GM12878 (cell line): ENCODE data around the gene RBM7. TPM values are rescaled to one million over a fixed set of nuclear protein-coding genes. Genes with fewer than 3 reads are reported as not detected.

Experiments
- ATAC-seq: fragments of 200-7000 bp; cut with Tn5 transposase; 3 replicates; pipeline ENCODE4 v1.9.1; 2020; ENCODE audit warnings: mild to moderate bottlenecking, moderate library complexity
- BruUV-seq: library from RNA; stranded (reverse); fragments of 400-500 nt; replicated peaks from 2 replicates; lab custom pipeline; 2021; lab: Mats Ljungman, UMichigan
- CTCF ChIA-PET: fragments of 300-600 bp; sonication (Branson Sonifier 250); formaldehyde crosslinking; extraction: SDS; loops from one replicate; lab custom pipeline; 2021; ENCODE audit warnings: inconsistent platforms; lab: Yijun Ruan, JAX
- POLR2A ChIA-PET: fragments of 350-600 bp; formaldehyde crosslinking; extraction: SDS; loops from one replicate; lab custom pipeline; 2021; ENCODE audit warnings: inconsistent platforms; lab: Charles Lee
- RAD21 ChIA-PET: fragments of 300-600 bp; sonication (Branson Sonifier 250); formaldehyde crosslinking; loops from one replicate; lab custom pipeline; 2023; ENCODE audit warnings: antibody characterized with exemption; ENCODE audit not compliant: unreplicated experiment; lab: Charles Lee
- SMC1A ChIA-PET: fragments of 300-600 bp; sonication (Branson Sonifier 250); formaldehyde crosslinking; loops from one replicate; lab custom pipeline; 2023; ENCODE audit not compliant: unreplicated experiment, uncharacterized antibody; lab: Charles Lee
- DNase-seq: peaks from one replicate; pipeline ENCODE4 v3.0.0-alpha.2; 2011; ENCODE audit warnings: low read depth, low spot score
- FAIRE-seq: peaks from 3 replicates; lab custom pipeline; 2011; peaks lifted over from hg19 to GRCh38; lab: Jason Lieb, UNC
- H2AFZ ChIP-seq: 2 replicates; pipeline ENCODE4 v1.6.0; 2011; ENCODE audit warnings: low read depth, low read length, control low read depth; ENCODE audit not compliant: control insufficient read depth
- H3K27ac ChIP-seq: 2 replicates; pipeline ENCODE4 v1.5.1; 2011; ENCODE audit warnings: control low read depth; ENCODE audit not compliant: control insufficient read depth, insufficient read depth
- H3K27me3 ChIP-seq, 2 experiments: replicated peaks in 1 of 2; 2 replicates each; pipeline versions ENCODE4 v1.6.0 to v1.6.1; 2011; ENCODE audit warnings: low read length in 1 of 2; ENCODE audit not compliant: control insufficient read depth in 2 of 2, insufficient read depth in 2 of 2
- H3K36me3 ChIP-seq, 2 experiments: 2 replicates each; pipeline ENCODE4 v1.5.1; 2011; ENCODE audit warnings: low read length in 1 of 2; ENCODE audit not compliant: control insufficient read depth in 2 of 2, insufficient read depth in 2 of 2
- H3K4me1 ChIP-seq: 2 replicates; pipeline ENCODE4 v1.6.1; 2011; ENCODE audit warnings: mild to moderate bottlenecking, low read length, moderate library complexity, mixed read lengths; ENCODE audit not compliant: control insufficient read depth, insufficient read depth
- H3K4me2 ChIP-seq: 2 replicates; pipeline ENCODE4 v1.6.0; 2011; ENCODE audit warnings: control low read depth; ENCODE audit not compliant: control insufficient read depth, insufficient read depth
- H3K4me3 ChIP-seq: fragments of 200-600 bp; sonication (generic); 2 replicates; pipeline ENCODE4 v1.5.1; 2016
- H3K79me2 ChIP-seq: 2 replicates; pipeline ENCODE4 v1.6.0; 2011; ENCODE audit warnings: low read length; ENCODE audit not compliant: control insufficient read depth, insufficient read depth
- H3K9ac ChIP-seq: 2 replicates; pipeline ENCODE4 v1.8.0; 2011; ENCODE audit warnings: low read length, control low read depth, mixed read lengths; ENCODE audit not compliant: control insufficient read depth, insufficient read depth
- H3K9me3 ChIP-seq: replicated peaks from 3 replicates; pipeline ENCODE4 v1.5.1; 2011; ENCODE audit warnings: mild to moderate bottlenecking, low read length; ENCODE audit not compliant: control insufficient read depth, insufficient read depth
- H4K20me1 ChIP-seq: 2 replicates; pipeline ENCODE4 v1.6.0; 2011; ENCODE audit not compliant: control insufficient read depth, insufficient read depth
- BCL11A ChIP-seq: IDR thresholded peaks from 2 replicates; pipeline ENCODE4 v1.6.1; 2011; ENCODE audit warnings: low read depth, low read length
- BHLHE40 ChIP-seq, 2 experiments: fragments of 450-650 bp in 1 of 2; IDR thresholded peaks; 2 replicates each; pipeline ENCODE4 v1.6.1; 2011 to 2017; ENCODE audit warnings: low read depth in 2 of 2, borderline replicate concordance in 1 of 2, improper control_type of control experiment in 1 of 2, low read length in 1 of 2, mild to moderate bottlenecking in 1 of 2
- CHD1 ChIP-seq: IDR thresholded peaks from 2 replicates; pipeline ENCODE4 v1.6.1; 2012; ENCODE audit warnings: low read depth, low read length, improper control_type of control experiment
- CHD4 ChIP-seq: fragments of 200-600 bp; sonication (generic); IDR thresholded peaks from 2 replicates; pipeline ENCODE4 v1.6.1; 2016; ENCODE audit warnings: mild to moderate bottlenecking
- EGR1 ChIP-seq, 2 experiments: IDR thresholded peaks; 1 replicate in 1 of 2; 2 replicates in 1 of 2; pipeline ENCODE4 v1.6.1; 2011 to 2012; ENCODE audit warnings: low read depth in 2 of 2, low read length in 2 of 2, borderline replicate concordance in 1 of 2, mild to moderate bottlenecking in 1 of 2, moderate library complexity in 1 of 2
- ELK1 ChIP-seq: IDR thresholded peaks from 2 replicates; pipeline ENCODE4 v1.6.1; 2012; ENCODE audit warnings: low read depth, low read length, improper control_type of control experiment
- ESRRA ChIP-seq: IDR thresholded peaks from 2 replicates; pipeline ENCODE4 v1.6.1; 2012; ENCODE audit warnings: mild to moderate bottlenecking, low read length, improper control_type of control experiment
- MXI1 ChIP-seq: fragments of 150-350 bp; IDR thresholded peaks from 2 replicates; pipeline ENCODE4 v1.6.1; 2011; ENCODE audit warnings: low read depth, mild to moderate bottlenecking, inconsistent platforms, low read length, improper control_type of control experiment
- NFYB ChIP-seq: IDR thresholded peaks from 2 replicates; pipeline ENCODE4 v1.6.1; 2011; ENCODE audit warnings: low read depth, mild to moderate bottlenecking, low read length, improper control_type of control experiment, moderate library complexity; ENCODE audit not compliant: insufficient read depth
- PAX8 ChIP-seq: fragments of 450-650 bp; IDR thresholded peaks from 2 replicates; pipeline ENCODE4 v1.6.1; 2017; ENCODE audit warnings: mild to moderate bottlenecking, moderate library complexity
- PML ChIP-seq: IDR thresholded peaks from 2 replicates; pipeline ENCODE4 v1.6.1; 2012; ENCODE audit warnings: low read length, inconsistent platforms
- POLR2AphosphoS5 ChIP-seq: IDR thresholded peaks from 2 replicates; pipeline ENCODE4 v1.6.1; 2011; ENCODE audit warnings: mild to moderate bottlenecking, low read length, inconsistent platforms
- SUPT20H ChIP-seq: IDR thresholded peaks from 2 replicates; pipeline ENCODE4 v1.6.1; 2011; ENCODE audit warnings: low read depth, mild to moderate bottlenecking, low read length, moderate library complexity, borderline replicate concordance; ENCODE audit not compliant: control insufficient read depth
- TAF1 ChIP-seq: IDR thresholded peaks from 2 replicates; pipeline ENCODE4 v1.6.1; 2011; ENCODE audit warnings: mild to moderate bottlenecking, low read depth, low read length, borderline replicate concordance
- ZNF687 ChIP-seq: fragments of 450-650 bp; IDR thresholded peaks from 2 replicates; pipeline ENCODE4 v1.6.1; 2017; ENCODE audit warnings: mild to moderate bottlenecking, moderate library complexity
- WGBS: methylation state at CpG from one replicate; pipeline ENCODE4 v1.1.6; 2016; ENCODE audit warnings: low lambda C conversion rate; ENCODE audit not compliant: insufficient replicate concordance, insufficient coverage; ENCODE audit errors: missing lambda C conversion rate; 5-methylcytosine and 5-hydroxymethylcytosine counted together
- in situ Hi-C: fragments of 300-500 bp; cut with MboI; formaldehyde crosslinking; loops from 9 replicates; pipeline ENCODE4 v1.14.3; 2018; ENCODE audit warnings: mixed read lengths
- intact Hi-C: fragments of 100-400 bp; cut with micrococcal nuclease; formaldehyde crosslinking; loops from one replicate; pipeline ENCODE4 v1.14.2; 2022; ENCODE audit not compliant: unreplicated experiment
- polyA plus RNA-seq, 11 experiments: library from polyadenylated mRNA; depleted of rRNA in 4 of 11; unstranded in 6 of 11; stranded (reverse) in 5 of 11; fragments of >200 nt; fragmentation: Nextera tagmentation in 4 of 11; fragmentation: Illumina TruSeq in 1 of 11; extraction: Ambion mirVana in 4 of 11; extraction: Trizol in 1 of 11; gene quantifications; 1 replicate in 1 of 11; 2 replicates in 10 of 11; pipeline versions ENCODE4 v1.2.1 to v1.2.3, GENCODE V29; 2011 to 2016; ENCODE audit warnings: inconsistent platforms in 2 of 11, missing spikeins in 2 of 11, low read depth in 1 of 11
- total RNA-seq, 4 experiments: library from RNA; depleted of rRNA in 3 of 4; stranded (reverse); fragments of >200 nt in 3 of 4; fragmentation: Illumina TruSeq in 1 of 4; extraction: Trizol in 1 of 4; gene quantifications; 2 replicates each; pipeline versions ENCODE4 v1.2.1 to v1.2.3, GENCODE V29; 2013 to 2021
- TF ChIP-seq, protein P1 (sequence below): fragments of 450-650 bp; IDR thresholded peaks from 2 replicates; pipeline ENCODE4 v1.6.1; 2017; ENCODE audit warnings: mild to moderate bottlenecking

Gene RBM7
- total and polyA plus RNA-seq, 10 of the 15 experiments (the other 5 are each of a cell fraction or from before 2014, with no cell fraction given), result 17.0 to 46.2 (median 26.0) TPM

GRCh38 chr11:114368918-114369680 is 31.4 kb upstream of the RBM7 start (continued):
- TF ChIP-seq NFYB (no peak), BCL11A (no peak), POLR2AphosphoS5 (no peak), TAF1 (no peak), SUPT20H (no peak), ELK1 (no peak)
- TF ChIP-seq, protein P1, sequence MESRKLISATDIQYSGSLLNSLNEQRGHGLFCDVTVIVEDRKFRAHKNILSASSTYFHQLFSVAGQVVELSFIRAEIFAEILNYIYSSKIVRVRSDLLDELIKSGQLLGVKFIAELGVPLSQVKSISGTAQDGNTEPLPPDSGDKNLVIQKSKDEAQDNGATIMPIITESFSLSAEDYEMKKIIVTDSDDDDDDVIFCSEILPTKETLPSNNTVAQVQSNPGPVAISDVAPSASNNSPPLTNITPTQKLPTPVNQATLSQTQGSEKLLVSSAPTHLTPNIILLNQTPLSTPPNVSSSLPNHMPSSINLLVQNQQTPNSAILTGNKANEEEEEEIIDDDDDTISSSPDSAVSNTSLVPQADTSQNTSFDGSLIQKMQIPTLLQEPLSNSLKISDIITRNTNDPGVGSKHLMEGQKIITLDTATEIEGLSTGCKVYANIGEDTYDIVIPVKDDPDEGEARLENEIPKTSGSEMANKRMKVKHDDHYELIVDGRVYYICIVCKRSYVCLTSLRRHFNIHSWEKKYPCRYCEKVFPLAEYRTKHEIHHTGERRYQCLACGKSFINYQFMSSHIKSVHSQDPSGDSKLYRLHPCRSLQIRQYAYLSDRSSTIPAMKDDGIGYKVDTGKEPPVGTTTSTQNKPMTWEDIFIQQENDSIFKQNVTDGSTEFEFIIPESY, result no peak

DNA sequence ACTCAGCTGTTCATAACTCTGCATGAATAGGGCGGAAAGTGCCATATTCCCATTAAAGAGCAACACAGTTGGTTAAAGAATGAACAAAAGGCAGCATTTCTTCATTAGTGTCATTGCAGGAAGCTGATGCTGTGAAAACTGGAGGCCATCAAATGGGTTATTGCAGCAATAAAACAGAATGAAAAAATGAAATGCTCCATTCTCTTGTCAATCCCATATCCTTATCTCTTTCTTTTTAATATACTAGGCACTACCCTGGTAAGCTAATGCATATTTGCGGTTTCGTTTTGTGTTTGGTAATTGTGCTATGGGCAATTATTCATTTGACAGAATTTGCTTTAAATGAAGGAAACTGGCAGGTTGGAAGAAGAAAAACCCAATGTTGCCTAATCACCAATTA is 25.4 kb upstream of the RBM7 start:
- Histone ChIP-seq H2AFZ (no peak overlapping the region), H4K20me1 (no peaks in the 10 kb centered on the region), H3K4me1 (no peaks in the 10 kb centered on the region), H3K79me2 (no peaks in the 10 kb centered on the region), H3K9me3 (no peaks in the 10 kb centered on the region), H3K9ac (no peak overlapping the region), H3K4me2 (no peak overlapping the region), H3K36me3 (no peaks in the 10 kb centered on the region), H3K27ac (no peak overlapping the region), H3K27me3 (peaks cover 2 to 20% of the 10 kb centered on the region in 2 experiments), H3K4me3 (no peak overlapping the region)
- DNase-seq (no peak), ATAC-seq (no peak), FAIRE-seq (no peak)
- ChIA-PET POLR2A (no interaction called here), SMC1A (no interaction called here), RAD21 (no interaction called here), CTCF (no interaction called here)
- WGBS, result 11% methylated on average over 3 of the region's 3 CpGs
- intact Hi-C loops (no loop called here), in situ Hi-C loops (no loop called here)
- no TSS peak for BruUV-seq
- no peak for TF ChIP-seq CHD4
- TF ChIP-seq PML, result no peak
- TF ChIP-seq ESRRA, result no peak
- TF ChIP-seq PAX8, result no peak
- TF ChIP-seq ZNF687, result no peak
- no peak for TF ChIP-seq CHD1
- no peak for TF ChIP-seq EGR1 (IDR thresholded peaks at IDR 0.05; ENCODE audit: borderline replicate concordance in 1 of 2, low read depth in 2 of 2, low read length in 2 of 2)
- no peak for TF ChIP-seq BHLHE40 (IDR thresholded peaks at IDR 0.05; ENCODE audit: borderline replicate concordance in 1 of 2, low read depth in 2 of 2, low read length in 1 of 2)
- no peak for TF ChIP-seq MXI1
